HG03280 (cell line): ENCODE results near the gene STPG1.

Experiments used
- ATAC-seq: cut with Tn5 transposase; IDR thresholded peaks from one replicate; pipeline ENCODE4 v1.9.1; 2021; ENCODE audit warnings: mild to moderate bottlenecking, moderate library complexity; ENCODE audit not compliant: unreplicated experiment

Gene STPG1

DNA sequence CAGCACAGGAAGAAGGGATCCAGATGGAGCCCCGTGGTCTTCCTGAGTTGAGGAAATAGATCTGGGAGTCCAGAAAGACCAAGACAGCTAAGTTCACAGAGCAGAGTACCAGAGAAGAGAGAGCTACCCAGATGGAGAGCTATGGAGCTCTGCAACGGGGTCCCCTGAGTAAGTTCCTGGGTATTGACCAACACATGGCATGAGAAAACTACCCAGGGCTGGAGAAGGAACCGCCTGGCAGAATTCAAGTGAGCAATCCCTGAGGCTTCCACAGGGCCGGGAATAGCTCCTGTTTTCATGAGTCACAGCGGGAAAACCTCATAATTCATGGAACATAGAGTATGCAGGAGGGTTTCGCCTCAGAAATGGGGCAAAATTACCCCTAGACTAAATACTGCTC, 19.7 kb downstream of the STPG1 start:
- no peak for ATAC-seq

- no peak for ATAC-seq
Measured at GRCh38 chr1:24392982-24393650, 20.5 kb downstream of the STPG1 start.

GRCh38 chr1:24392604-24392946, 21.0 kb downstream of the STPG1 start:
- ATAC-seq, result no peak

- peak; percentile 68 for ATAC-seq
Measured at GRCh38 chr1:24391882-24392603, 21.5 kb downstream of the STPG1 start.

DNA sequence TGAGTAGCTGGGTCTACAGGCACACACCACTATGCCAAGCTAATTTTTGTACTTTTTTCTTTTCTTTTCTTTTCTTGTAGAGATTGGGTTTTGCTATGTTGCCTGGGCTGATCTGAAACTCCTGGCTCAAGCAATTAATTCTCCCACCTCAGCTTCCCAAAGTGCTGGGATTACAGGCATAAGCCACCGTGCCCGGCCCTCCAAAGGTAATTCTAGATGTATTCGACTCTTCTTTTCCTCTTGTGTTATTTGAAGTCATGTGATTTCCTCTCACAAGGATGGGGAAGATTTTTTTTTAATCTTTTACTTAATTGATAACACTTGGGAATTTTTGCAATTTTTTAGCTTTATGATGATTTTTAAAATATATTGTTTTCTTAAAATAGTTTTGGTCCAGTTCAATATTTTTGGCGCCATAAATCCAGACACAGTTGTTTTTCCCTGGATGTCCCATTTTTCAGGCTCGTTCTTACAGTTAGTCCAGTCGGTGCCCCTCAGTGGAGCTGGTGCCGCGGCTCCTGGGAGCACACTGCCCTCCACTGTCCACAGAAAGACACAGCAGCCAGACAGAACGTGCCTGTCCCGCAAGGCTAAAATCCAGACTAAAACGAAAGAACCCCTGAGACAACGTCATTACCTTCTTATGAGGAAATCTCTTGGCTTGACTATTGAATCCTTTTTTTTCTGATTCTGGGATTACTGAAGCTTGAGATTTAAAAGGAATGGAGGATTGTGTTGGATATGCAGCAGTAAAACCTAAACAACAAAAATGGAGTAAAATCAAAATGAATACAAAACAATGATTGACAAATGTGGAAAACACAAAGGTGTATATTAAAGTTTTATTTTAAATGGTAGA, 22.4 kb downstream of the STPG1 start:
- peak; percentile 53 for ATAC-seq

GRCh38 chr1:24389231-24389678, 24.3 kb downstream of the STPG1 start:
- ATAC-seq, result no peak

GRCh38 chr1:24388331-24388885, 25.2 kb downstream of the STPG1 start:
- no peak for ATAC-seq

DNA sequence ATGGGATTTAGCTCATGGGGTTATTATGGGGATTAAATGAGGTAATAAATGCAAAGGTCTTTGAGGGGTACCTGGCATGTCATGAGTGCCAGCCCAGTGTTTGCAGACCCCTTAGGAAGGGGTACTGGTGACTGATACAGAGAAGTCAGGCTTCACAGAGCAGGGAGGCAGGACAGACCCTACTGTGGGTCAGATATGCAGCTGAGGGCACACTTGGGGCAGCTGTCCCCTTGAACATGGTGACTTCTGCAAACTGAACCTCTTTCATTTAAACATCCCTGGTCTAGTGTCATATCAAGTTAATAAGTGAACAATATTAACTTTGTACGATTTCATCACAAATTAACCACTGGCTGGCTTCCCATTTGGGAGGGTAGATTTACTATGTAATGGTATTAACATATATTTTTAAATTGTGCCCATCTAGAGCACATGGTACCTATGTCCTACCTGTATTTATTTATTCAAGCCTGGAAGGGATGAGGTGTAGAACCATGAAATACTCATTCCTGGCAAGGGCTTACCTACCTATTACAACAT, 25.9 kb downstream of the STPG1 start:
- no peak for ATAC-seq

GRCh38 chr1:24386931-24387330, 26.7 kb downstream of the STPG1 start:
- no peak for ATAC-seq

- ATAC-seq, result no peak
Measured at GRCh38 chr1:24386241-24386640, 27.3 kb downstream of the STPG1 start.

- ATAC-seq, result no peak
Measured at GRCh38 chr1:24385160-24385940, 28.2 kb downstream of the STPG1 start.

- no peak for ATAC-seq
Measured at GRCh38 chr1:24384251-24385090, 29.1 kb downstream of the STPG1 start.

GRCh38 chr1:24383381-24383940, 30.1 kb downstream of the STPG1 start:
- ATAC-seq, result no peak

- no peak for ATAC-seq
Measured at GRCh38 chr1:24382165-24382577, 31.4 kb downstream of the STPG1 start.

- no peak for ATAC-seq
Measured at GRCh38 chr1:24381256-24381655, 32.3 kb downstream of the STPG1 start.

DNA sequence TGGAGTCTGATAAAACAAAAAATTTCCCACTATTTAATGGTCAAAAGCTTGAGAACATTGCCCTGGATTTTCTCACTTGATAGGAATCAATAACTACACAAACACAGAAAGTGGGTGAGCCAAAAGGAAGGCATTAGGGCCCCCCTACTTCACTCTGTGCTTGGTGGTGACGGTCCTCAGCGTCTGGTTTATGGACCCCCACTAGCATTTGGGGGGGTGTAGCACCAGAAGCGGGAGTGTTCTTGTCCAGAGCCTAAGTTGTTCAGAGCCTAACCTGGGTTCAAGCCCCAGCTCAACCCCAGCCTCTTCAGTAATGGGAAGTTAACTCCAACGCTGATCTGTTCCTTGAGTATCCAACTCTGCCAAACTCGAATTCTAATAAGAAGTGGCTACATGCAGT, 33.1 kb downstream of the STPG1 start:
- no peak for ATAC-seq

DNA sequence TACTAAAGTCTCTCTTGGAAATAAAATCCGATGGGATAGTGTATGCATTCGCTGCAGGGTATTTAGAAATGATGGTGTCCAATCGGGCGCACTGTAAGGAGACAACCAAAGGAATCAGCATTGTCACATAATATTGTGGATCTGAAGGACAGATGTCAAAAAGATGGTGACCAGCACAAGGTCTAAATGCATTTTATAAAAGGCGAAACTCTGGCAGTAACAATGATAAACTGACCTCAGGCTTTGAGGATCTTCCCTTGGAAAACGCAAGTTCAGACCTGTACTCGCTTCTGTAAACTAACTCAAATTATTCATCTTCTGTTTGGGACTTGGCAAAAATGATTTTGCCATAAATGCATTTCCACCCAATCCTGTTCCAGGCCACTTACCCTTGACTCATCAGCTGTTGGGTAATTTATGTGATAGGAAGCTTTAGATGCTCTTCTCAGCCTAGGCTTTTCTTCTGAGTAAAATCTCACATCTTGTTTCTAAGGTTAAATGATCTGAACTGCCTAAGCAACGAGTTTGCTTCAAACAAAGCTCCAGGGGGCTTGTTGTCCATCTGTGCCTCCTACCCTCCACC, 33.8 kb downstream of the STPG1 start:
- no peak for ATAC-seq

DNA sequence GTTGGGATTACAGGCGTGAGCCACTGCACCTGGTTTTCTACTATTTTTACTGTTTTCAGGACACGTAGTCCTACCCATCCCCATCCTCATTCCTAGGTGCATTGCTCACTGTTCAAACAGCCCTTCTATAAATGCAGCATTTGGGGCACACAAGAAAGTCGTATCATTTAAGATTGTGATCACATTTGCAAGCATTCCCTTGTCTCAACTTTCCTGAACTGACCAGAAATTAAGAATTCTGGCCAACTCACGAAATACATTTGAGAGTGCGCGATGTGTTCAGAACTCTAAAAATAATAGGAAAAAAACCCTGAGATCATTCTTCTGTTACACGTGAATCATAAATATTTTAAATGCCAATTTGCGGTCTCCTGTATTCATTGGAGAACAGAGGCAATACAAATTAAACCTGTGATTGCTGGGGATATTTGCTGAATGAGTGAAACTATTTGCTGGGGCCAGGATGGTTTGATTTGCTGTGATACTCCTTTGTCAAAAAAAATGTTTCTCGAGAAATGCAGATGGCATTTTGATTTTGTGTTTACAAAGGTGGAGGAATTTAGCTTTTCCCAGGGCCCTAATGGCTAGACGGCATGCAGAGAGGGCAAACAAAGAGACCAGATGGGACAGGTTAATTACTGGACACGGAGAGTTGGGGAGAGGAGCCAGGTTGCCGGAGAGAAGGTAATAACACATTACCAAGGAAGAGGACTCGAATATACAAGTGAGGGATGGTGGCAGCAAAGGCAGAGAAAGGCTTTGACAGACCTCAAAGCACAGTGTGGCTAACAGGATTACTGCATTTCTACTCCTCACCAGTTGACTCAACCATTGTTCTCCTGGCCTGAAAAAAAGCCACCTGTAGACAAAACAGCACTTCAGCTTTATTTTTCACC, 38.4 kb downstream of the STPG1 start:
- ATAC-seq, result no peak
